Trophoblast cell (in vitro differentiated cells and primary cell): Measurements from ENCODE around the gene FAM114A1.
"Not testable (repeated sequence)": the region's sequence is repeated elsewhere in the genome, so short reads cannot be mapped to it uniquely, and the experiment has no call there.

Experiments used
- DNase-seq, 2 donors: peaks; one replicate each; pipeline ENCODE4 v3.0.0-alpha.2; 2016
- H2AFZ ChIP-seq: 2 replicates; pipeline ENCODE4 v1.6.1; 2013; ENCODE audit warnings: low read length, moderate library complexity, mild to moderate bottlenecking; ENCODE audit not compliant: insufficient read depth, poor library complexity
- H2AK5ac ChIP-seq: 2 replicates; pipeline ENCODE4 v1.6.1; 2013; ENCODE audit warnings: mild to moderate bottlenecking, low read length
- H2BK120ac ChIP-seq: 2 replicates; pipeline ENCODE4 v1.6.1; 2013; ENCODE audit warnings: low read length, mild to moderate bottlenecking, moderate library complexity; ENCODE audit not compliant: insufficient read depth, poor library complexity
- H2BK12ac ChIP-seq: 2 replicates; pipeline ENCODE4 v1.6.1; 2013; ENCODE audit warnings: mild to moderate bottlenecking, low read length, moderate library complexity
- H2BK5ac ChIP-seq: 2 replicates; pipeline ENCODE4 v1.6.1; 2013; ENCODE audit warnings: low read length, low read depth, moderate library complexity, mild to moderate bottlenecking; ENCODE audit not compliant: poor library complexity
- H3K14ac ChIP-seq: 2 replicates; pipeline ENCODE4 v1.6.1; 2013; ENCODE audit warnings: mild to moderate bottlenecking, low read length
- H3K18ac ChIP-seq: 2 replicates; pipeline ENCODE4 v1.6.1; 2013; ENCODE audit warnings: mild to moderate bottlenecking, low read length
- H3K23ac ChIP-seq: 2 replicates; pipeline ENCODE4 v1.6.1; 2013; ENCODE audit warnings: low read length
- H3K27ac ChIP-seq: 2 replicates; pipeline ENCODE4 v1.5.1; 2013; ENCODE audit warnings: low read depth, mild to moderate bottlenecking, inconsistent platforms, low read length, moderate library complexity
- H3K27me3 ChIP-seq: 2 replicates; pipeline ENCODE4 v1.6.1; 2013; ENCODE audit warnings: inconsistent platforms, mild to moderate bottlenecking, low read length, moderate library complexity; ENCODE audit not compliant: insufficient read depth
- H3K36me3 ChIP-seq, 2 experiments: 1 replicate in 1 of 2; 2 replicates in 1 of 2; pipeline ENCODE4 v1.6.1; 2013; ENCODE audit warnings: low read length in 2 of 2, mild to moderate bottlenecking in 2 of 2, moderate library complexity in 1 of 2; ENCODE audit not compliant: insufficient read depth in 2 of 2, control insufficient read depth in 1 of 2
- H3K4ac ChIP-seq: 2 replicates; pipeline ENCODE4 v1.6.1; 2013; ENCODE audit warnings: low read depth, mild to moderate bottlenecking, low read length, moderate library complexity
- H3K4me1 ChIP-seq, 2 experiments: 1 replicate in 1 of 2; 2 replicates in 1 of 2; pipeline ENCODE4 v1.6.1; 2013; ENCODE audit warnings: low read length in 2 of 2, mild to moderate bottlenecking in 2 of 2, moderate library complexity in 1 of 2; ENCODE audit not compliant: insufficient read depth in 2 of 2, control insufficient read depth in 1 of 2
- H3K4me2 ChIP-seq: 2 replicates; pipeline ENCODE4 v1.6.1; 2013; ENCODE audit warnings: inconsistent platforms, mild to moderate bottlenecking, low read length, moderate library complexity
- H3K4me3 ChIP-seq: 2 replicates; pipeline ENCODE4 v1.5.1; 2013; ENCODE audit warnings: mild to moderate bottlenecking, low read depth, low read length, inconsistent platforms
- H3K79me1 ChIP-seq: one replicate; pipeline ENCODE4 v1.6.1; 2013; ENCODE audit warnings: low read length
- H3K79me2 ChIP-seq: 2 replicates; pipeline ENCODE4 v1.6.1; 2013; ENCODE audit warnings: low read length, mild to moderate bottlenecking; ENCODE audit not compliant: control insufficient read depth, insufficient read depth, poor library complexity
- H3K9ac ChIP-seq: 2 replicates; pipeline ENCODE4 v1.6.1; 2013; ENCODE audit warnings: mild to moderate bottlenecking, low read length
- H3K9me3 ChIP-seq: 2 replicates; pipeline ENCODE4 v1.6.1; 2013; ENCODE audit warnings: low read depth, mild to moderate bottlenecking, control low read depth, inconsistent platforms, low read length; ENCODE audit not compliant: insufficient read depth
- H4K12ac ChIP-seq: 2 replicates; pipeline ENCODE4 v1.6.1; 2013; ENCODE audit warnings: low read depth, mild to moderate bottlenecking, low read length, moderate library complexity
- H4K8ac ChIP-seq: 2 replicates; pipeline ENCODE4 v1.6.1; 2013; ENCODE audit warnings: low read depth, mild to moderate bottlenecking, low read length, moderate library complexity
- H4K91ac ChIP-seq: one replicate; pipeline ENCODE4 v1.6.1; 2013; ENCODE audit warnings: low read depth, mild to moderate bottlenecking, low read length, moderate library complexity
- WGBS: extraction: QIAGEN DNeasy Blood & Tissue Kit; methylation state at CpG from one replicate; pipeline ENCODE4 v1.1.7; 2013; ENCODE audit warnings: missing lambda C conversion rate; ENCODE audit not compliant: insufficient read length, insufficient coverage; ENCODE audit errors: extremely low coverage; 5-methylcytosine and 5-hydroxymethylcytosine counted together

The FAM114A1 gene

GRCh38 chr4:38916267-38916666, 48.7 kb downstream of the FAM114A1 start:
- H4K12ac ChIP-seq, H3K9me3 ChIP-seq, H3K4me2 ChIP-seq, H3K4me1 ChIP-seq, H3K79me2 ChIP-seq, H4K8ac ChIP-seq, H3K9ac ChIP-seq, H2BK5ac ChIP-seq, H2AFZ ChIP-seq, H3K18ac ChIP-seq, H3K14ac ChIP-seq, H2BK12ac ChIP-seq, H3K27me3 ChIP-seq, H4K91ac ChIP-seq, H2AK5ac ChIP-seq, H3K23ac ChIP-seq, H3K79me1 ChIP-seq, H3K4me3 ChIP-seq, H3K4ac ChIP-seq, H3K27ac ChIP-seq, H2BK120ac ChIP-seq, DNase-seq: not testable (repeated sequence)
- peaks cover 40 to 58% of the 10 kb centered on the region in 2 experiments for H3K36me3 ChIP-seq
- no CpG with 5 or more reads among the region's 5 CpGs for WGBS

GRCh38 chr4:38917481-38918025, 49.9 kb downstream of the FAM114A1 start:
- Histone ChIP-seq H4K8ac (no peak overlapping the region), H4K12ac (no peak overlapping the region), H2BK12ac (no peak overlapping the region), H3K4me2 (no peak overlapping the region), H3K4ac (no peak overlapping the region), H2AK5ac (no peak overlapping the region), H3K36me3 (peaks cover 38 to 59% of the 10 kb centered on the region in 2 experiments), H3K9me3 (peaks cover 2% of the 10 kb centered on the region), H3K4me3 (no peak overlapping the region), H3K18ac (no peak overlapping the region), H3K79me1 (no peaks in the 10 kb centered on the region), H3K14ac (no peak overlapping the region), H4K91ac (no peak overlapping the region), H3K4me1 (no peaks in the 10 kb centered on the region), H2BK5ac (no peak overlapping the region), H3K9ac (no peak overlapping the region), H2AFZ (no peak overlapping the region), H3K79me2 (no peaks in the 10 kb centered on the region), H2BK120ac (no peak overlapping the region), H3K27me3 (no peaks in the 10 kb centered on the region), H3K23ac (no peak overlapping the region), H3K27ac (no peak overlapping the region)
- no CpG with 5 or more reads among the region's 8 CpGs for WGBS
- no peak for DNase-seq

GRCh38 chr4:38919494-38919893, 51.9 kb downstream of the FAM114A1 start:
- no peak overlapping the region for H4K91ac ChIP-seq
- H3K27ac ChIP-seq, result no peak overlapping the region
- no peak overlapping the region for H2BK5ac ChIP-seq
- H3K9me3 ChIP-seq, result peaks cover 2% of the 10 kb centered on the region
- peaks cover 30 to 57% of the 10 kb centered on the region in 2 experiments for H3K36me3 ChIP-seq
- H3K4me1 ChIP-seq, result no peaks in the 10 kb centered on the region
- no peak overlapping the region for H3K14ac ChIP-seq
- H4K8ac ChIP-seq, result no peak overlapping the region
- no peak overlapping the region for H3K9ac ChIP-seq
- peak overlapping the region; percentile 42 for H3K4me3 ChIP-seq
- no peak overlapping the region for H3K18ac ChIP-seq
- peak overlapping the region; percentile 27 for H3K23ac ChIP-seq
- no CpG with 5 or more reads among the region's 3 CpGs for WGBS
- H3K4ac ChIP-seq, result no peak overlapping the region
- no peak for DNase-seq
- no peak overlapping the region for H3K4me2 ChIP-seq
- H3K27me3 ChIP-seq, result no peaks in the 10 kb centered on the region
- H2BK120ac ChIP-seq, result no peak overlapping the region
- H2BK12ac ChIP-seq, result no peak overlapping the region
- no peaks in the 10 kb centered on the region for H3K79me2 ChIP-seq
- no peak overlapping the region for H2AK5ac ChIP-seq
- H3K79me1 ChIP-seq, result no peaks in the 10 kb centered on the region
- H2AFZ ChIP-seq, result no peak overlapping the region
- H4K12ac ChIP-seq, result no peak overlapping the region

GRCh38 chr4:38920186-38920585, 52.6 kb downstream of the FAM114A1 start:
- no peak overlapping the region for H3K4me3 ChIP-seq
- H3K4me1 ChIP-seq, result no peaks in the 10 kb centered on the region
- no CpG with 5 or more reads among the region's 2 CpGs for WGBS
- no peak overlapping the region for H3K27ac ChIP-seq
- H4K12ac ChIP-seq, result no peak overlapping the region
- H2AK5ac ChIP-seq, result no peak overlapping the region
- H3K9me3 ChIP-seq, result peaks cover 2% of the 10 kb centered on the region
- H3K23ac ChIP-seq, result no peak overlapping the region
- H3K36me3 ChIP-seq, result peaks cover 26 to 51% of the 10 kb centered on the region in 2 experiments
- no peak for DNase-seq
- H3K18ac ChIP-seq, result no peak overlapping the region
- no peak overlapping the region for H2BK5ac ChIP-seq
- H2BK12ac ChIP-seq, result no peak overlapping the region
- H4K8ac ChIP-seq, result no peak overlapping the region
- no peak overlapping the region for H3K9ac ChIP-seq
- no peak overlapping the region for H2AFZ ChIP-seq
- no peak overlapping the region for H3K4ac ChIP-seq
- H3K4me2 ChIP-seq, result no peak overlapping the region
- H2BK120ac ChIP-seq, result no peak overlapping the region
- H4K91ac ChIP-seq, result no peak overlapping the region
- no peaks in the 10 kb centered on the region for H3K79me2 ChIP-seq
- H3K14ac ChIP-seq, result no peak overlapping the region
- H3K27me3 ChIP-seq, result no peaks in the 10 kb centered on the region
- H3K79me1 ChIP-seq, result no peaks in the 10 kb centered on the region
